NCI-H146 treated with DMSO at 0.1 percent for 48 hours (cell line): ENCODE data around the gene HSD17B1.
"Not testable (repeated sequence)": the region's sequence is repeated elsewhere in the genome, so short reads cannot be mapped to it uniquely, and the experiment has no call there.

Experiments used
- DNase-seq: peaks from one replicate; lab custom pipeline; 2025; ENCODE audit not compliant: unreplicated experiment; lab: John Stamatoyannopoulos, UW

HSD17B1 gene, protein sequence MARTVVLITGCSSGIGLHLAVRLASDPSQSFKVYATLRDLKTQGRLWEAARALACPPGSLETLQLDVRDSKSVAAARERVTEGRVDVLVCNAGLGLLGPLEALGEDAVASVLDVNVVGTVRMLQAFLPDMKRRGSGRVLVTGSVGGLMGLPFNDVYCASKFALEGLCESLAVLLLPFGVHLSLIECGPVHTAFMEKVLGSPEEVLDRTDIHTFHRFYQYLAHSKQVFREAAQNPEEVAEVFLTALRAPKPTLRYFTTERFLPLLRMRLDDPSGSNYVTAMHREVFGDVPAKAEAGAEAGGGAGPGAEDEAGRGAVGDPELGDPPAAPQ

DNA sequence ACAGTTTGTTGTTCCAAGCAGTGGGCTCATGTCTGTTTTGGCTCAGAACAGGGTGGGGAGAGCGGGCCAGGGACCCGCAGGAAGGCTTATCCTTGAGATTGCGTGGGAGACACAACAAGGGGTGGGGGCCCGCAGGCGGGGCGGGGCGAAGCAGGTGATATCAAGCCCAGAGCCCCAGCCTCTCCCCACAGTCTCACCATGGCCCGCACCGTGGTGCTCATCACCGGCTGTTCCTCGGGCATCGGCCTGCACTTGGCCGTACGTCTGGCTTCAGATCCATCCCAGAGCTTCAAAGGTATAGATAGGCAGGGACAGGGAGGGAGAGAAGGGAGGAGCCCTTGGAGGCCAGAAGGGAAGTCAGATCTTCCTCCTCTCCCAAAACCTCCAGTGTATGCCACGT is at the start of gene HSD17B1:
TSS of gene HSD17B1 (plus strand) at position 188 of the 400 bp plus-strand sequence. CDS start at position 199, 11 bp downstream.
- not testable (repeated sequence) for DNase-seq

DNA sequence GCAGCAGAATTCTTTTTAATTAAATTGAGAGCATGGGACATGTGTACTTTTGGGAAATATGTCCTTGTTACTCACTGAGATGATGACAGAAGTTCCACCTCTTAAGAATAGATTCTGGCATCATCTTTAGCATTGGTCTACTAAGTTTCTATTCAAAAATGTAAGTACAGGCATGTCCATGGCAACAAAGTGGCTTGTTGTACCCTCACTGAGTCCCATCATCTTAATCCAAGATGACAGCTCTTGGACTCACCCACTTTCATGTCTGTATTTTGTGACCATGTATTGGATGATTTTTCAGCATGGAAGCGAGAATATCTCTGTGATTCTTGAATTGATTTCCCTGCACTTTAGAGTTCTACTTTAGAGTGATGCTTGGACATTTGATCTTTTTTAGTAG is 49.8 kb upstream of the HSD17B1 start:
- no peak for DNase-seq

DNA sequence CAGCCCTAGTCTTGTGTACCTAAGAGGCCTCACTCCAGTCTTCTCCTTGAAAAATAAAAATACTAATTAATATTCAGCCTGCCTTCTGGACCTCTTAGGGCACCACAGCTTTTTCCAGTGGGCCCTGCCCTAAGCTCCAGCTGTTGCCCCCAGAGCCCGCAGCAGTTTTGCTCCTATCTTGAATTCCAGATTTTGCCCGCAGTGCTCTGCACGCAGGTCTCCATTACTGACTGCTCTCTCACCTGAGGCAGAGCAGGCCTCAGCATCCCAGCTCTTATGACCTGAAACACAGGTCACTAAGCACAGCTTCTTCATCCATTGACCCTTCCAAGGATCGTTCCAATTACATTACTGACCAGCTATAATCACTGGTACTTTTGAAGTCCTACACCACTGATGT is 45.1 kb upstream of the HSD17B1 start:
- no peak for DNase-seq

DNA sequence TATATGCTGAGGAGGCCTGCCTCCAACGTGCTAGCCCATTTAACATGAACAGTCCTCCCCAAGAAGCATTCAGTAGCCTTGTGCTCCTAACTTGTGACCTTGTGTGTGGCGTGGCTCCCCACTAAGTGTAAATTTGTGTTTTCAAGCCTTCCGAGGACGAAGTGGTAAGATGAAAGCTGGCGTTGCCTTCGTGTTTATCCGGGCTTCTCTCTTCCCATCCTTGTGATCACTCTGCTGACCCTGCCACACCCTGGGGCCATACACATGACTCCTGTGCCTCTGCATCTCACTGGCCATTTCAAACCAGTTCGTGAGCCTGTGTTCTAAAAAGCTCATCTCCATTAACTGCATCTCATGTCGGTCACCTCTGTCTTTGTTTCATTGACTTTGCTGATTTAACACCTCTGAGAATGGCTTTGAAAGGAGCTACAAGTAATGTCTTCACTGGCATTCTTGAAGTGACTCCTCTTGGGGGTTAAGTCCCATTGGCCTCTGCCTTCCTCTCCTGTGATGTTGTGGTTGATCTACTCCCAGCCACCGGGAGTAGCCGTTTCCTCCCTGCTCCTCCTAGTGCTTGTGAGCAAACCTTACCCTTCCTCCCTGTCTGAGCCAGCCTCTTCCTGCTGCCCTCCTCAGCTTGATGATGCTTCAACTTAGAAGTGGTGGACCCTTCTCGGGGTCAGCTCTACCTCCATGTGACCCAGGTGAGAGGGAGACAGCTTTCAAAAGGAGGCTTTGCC is 44.1 kb upstream of the HSD17B1 start:
- no peak for DNase-seq

DNA sequence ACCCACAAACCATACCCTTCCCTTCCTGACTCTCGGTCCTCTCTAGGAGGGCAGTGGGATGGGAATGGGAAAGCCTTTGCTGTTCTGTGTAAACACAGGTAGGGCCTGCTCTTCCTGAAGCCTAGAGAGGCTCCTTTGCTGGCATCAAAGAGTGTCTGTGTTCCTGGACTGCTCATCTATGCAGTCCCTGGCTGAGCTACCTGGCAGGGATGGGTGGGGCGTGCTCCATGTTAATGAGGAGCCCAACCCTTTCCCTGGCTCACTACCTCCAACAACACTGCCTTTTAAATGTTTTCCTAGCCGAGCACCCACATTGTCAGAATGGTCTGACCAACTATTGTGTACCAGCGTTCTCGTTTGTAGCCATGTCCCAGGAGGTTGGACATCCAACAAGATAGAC is 43.3 kb upstream of the HSD17B1 start:
- DNase-seq, result no peak

DNA sequence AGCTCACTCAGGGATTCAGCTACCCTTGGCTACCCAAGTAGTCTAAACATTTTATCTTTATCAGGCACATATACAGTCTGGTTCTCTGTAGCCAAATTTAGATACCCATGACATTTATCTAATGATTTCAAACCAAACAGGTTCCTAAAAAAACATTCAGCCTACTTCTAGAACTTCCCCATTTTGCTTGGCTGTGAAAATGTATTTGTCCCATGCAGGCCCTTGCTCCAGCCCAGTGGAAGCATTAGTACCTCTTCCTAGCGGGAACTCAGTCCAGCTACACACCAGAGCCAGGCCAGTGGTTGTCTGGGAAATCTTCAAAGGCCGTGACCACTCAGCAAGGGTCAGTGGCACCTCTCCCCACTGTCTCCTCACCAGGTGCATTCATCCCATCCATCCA is 42.9 kb upstream of the HSD17B1 start:
- no peak for DNase-seq

DNA sequence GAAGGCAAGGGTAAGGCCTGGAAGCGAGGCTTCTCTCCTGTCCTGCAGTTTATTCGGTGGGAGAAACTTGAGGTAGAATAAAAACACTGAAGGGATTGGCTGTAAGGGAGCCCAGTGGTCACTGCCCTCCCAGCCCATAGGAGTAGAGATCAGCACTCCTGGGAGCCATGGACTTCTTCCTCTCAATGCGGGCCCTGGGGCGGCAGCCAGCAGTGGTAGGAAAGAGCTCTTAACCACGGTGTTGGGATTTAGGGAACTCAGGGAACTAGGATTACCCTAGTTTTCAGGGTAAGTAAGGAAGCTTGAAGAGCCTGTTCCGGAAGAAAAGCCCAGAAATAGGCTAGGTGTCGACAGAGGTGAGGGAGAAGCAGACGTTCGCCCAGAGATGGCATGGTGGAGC is 40.5 kb upstream of the HSD17B1 start:
- no peak for DNase-seq

DNA sequence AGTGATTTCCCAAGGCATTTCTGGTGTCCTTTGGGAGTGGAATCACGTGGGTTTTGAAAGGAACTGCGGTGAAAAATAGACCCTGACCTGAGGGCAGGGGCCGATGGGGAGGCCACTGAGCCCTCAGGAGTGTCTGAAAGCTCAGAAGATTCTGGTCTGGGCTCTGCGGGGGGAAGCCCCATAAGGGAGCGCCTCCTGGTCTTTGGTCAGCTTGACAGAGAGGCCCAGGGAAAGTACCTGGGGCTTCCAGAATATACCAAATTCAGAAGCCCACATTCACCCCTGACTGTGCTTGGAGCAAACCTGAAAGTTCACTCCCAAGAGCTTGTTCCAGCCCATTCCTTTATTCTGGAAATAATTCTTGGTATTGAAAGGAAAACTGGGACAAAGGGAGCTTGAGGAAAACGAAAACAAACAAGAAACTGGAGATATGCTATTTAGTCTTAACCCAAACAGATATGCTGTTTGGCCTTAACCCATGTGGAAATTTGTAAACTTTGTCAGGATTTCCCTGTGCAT is 39.9 kb upstream of the HSD17B1 start:
- DNase-seq, result no peak

DNA sequence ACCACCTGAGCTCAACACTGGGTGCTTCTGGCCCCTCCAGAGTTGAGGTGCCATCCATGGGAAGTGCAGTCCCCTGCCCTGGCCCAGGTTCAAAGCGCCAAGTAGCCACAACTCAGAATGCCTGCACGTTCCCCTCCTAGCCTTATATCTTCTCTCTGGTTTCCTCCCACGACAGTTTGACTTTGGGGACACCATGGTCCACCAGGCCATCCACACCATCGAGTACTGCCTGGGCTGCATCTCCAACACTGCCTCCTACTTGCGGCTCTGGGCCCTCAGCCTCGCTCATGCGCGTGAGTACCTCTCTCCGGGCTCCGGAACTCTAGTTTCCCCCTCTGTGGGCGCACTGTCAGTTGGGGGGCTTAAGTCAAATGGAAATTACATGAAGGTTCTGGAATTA is 39.0 kb upstream of the HSD17B1 start:
- no peak for DNase-seq

DNA sequence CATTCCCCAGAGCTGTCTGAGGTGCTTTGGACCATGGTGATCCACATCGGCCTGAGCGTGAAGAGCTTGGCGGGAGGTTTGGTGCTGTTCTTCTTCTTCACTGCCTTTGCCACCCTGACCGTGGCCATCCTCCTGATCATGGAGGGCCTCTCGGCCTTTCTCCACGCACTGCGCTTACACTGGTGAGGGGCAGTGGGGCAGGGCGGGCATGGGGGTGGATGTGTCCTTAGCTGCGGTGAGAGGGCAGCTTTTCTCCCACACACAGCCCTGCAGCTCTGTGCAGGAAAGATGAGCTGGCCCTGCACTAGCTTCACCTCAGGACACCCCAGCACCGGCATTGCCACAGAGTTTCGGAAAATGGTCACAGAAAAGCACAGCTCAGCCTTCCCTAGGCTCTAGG is 38.4 kb upstream of the HSD17B1 start:
- DNase-seq, result no peak

DNA sequence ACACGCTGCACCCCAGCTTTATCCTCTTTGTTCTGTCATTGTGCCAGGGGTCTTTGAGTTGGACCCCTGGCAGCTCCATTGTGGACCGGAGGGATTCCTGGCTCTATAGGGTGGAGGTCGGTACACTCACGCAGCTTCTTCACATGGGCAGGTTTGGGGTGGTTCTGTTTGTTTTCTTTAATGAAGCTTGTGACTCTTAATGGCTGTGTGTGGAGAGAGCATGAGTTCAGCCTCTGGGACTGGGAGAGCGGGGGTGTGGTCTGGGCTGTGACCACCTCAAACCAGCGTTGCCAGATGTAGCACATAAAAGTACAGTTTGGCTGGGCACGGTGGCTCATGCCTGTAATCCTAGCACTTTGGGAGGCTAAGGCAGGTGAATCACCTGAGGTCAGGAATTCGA is 37.9 kb upstream of the HSD17B1 start:
- DNase-seq, result no peak

DNA sequence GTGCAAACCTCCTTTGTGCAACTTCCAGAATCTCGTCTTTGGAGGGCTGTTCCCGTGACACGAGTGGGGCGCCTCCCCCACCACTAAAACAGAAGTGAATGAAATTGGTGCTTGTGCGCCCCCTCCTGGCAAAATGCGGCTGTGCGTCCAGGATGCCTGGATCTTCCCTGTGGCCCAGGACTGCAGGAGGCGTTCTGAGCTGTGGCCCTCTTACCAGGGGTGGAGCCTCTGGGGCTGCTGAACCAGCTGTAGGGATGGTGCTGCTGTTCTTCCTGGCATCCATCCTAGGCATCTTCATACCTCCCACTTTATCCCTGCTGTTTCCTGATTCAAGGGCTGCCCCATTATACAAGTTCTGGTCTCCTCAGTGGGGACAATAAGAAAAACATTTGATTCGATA is 35.2 kb upstream of the HSD17B1 start:
- peak; percentile 16 for DNase-seq

DNA sequence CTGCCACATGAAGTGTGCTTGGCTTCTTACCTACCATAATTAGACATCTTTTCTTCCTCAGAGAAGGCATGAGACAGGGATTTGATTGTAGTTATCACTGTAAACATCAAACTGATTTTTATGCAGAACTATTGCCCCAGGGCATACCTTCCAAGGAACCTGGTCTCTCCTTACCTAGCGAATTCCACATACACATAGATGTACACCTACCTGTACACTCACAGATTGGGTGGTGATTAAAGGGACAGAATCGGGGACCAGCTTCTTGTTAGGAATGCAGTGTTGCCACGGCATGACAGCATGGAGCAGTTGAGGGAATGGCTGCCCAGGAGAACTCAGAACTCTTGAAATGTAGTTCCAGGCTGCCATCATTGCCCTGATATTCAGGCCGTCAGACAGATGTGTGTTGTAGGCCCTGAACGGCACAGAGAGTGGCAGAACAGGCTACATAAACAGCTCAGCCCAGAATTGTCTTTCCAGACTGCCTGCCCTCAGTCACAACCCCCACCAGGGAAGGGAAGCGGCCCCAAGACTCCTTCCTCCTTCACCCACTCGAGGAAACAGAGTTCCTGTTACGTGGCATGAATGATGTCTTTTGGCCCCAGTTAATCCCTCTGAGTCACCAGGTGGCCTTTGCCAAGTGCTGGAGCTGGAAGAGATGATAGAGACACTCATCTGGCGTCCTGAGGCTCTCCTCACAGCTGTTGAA is 34.5 kb upstream of the HSD17B1 start:
- DNase-seq, result no peak

DNA sequence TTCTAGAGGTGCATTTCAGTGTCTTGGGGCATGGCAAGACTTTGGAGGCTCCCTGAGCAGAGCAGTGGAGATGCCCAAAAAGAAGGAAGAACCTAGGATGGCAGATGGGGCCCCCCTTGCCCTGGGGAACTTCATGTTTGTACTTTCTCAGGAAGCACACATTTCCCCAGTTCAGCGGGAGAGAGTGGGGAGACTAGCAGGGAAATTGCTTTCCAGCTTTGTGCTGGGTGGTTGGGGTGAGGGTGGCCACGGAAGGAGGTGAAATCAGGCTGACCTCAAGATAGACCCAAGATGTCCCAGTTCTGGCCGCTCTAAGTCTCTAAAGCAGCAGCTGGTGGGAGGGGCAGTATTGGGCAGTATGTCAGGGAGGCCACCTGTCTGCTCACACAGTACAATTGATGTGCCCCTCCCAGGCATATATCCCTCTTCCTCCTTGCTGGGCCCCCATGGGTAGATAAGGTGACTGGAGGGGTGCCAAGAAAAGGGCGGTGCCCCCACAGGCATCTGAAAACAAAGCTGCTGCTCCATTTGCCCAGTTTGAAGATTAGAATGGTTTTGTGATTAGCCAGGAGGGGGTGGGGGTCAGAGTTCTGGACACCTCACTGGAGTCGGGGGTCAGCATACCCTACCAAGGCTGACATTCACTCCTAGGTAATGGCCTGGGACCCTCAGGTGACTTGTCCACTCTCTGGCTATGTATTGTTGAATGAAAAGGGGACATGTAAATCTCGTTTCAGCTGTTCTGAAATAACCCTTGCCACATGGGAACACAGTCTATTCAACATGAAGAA is 33.8 kb upstream of the HSD17B1 start:
- DNase-seq, result no peak

DNA sequence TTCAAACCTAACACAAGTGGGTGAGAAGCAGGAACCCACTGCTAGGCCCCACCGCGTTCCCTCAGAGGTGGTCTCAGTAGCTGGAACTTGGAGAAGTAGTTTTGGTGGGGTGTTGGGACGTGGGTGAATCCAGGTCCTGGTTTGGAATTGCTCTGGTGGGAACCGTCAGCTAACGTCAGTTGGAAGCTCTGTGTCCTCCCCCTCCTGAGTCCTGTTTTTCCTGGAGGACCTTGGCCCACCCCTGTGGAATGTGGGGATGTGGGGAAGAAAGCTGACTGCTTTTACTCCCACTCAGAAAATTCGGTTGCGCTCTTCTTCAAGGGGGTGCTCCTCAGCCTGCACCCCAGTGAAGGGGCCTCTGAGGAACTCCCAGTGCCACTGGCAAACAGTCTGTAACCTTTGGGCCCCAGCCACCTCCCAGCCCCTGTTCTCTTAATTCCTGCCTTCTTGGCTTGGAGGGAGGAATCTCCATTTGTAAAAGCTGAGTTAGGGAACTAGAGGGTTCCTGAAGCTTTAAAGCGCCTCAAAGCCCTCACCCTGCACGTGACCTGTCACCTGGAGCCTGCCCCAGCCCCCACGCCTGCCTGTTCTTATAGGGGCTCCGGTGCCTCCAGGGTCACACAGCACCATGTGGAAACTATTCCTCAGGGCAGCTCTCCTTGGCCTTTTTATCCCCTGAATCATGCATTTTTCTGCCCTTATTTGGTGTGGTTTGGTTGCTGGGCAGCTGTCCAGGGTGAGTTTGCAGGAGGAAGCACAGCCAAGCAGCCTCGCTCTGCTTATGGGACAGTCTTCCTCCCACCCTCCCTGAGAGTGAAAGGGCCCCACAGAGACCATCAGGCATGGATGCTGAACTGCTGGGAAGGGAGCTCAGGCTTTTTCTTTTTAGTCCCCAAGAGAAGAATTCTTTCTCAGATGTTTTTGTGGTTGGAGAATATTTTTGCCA is 32.9 kb upstream of the HSD17B1 start:
- DNase-seq, result no peak

DNA sequence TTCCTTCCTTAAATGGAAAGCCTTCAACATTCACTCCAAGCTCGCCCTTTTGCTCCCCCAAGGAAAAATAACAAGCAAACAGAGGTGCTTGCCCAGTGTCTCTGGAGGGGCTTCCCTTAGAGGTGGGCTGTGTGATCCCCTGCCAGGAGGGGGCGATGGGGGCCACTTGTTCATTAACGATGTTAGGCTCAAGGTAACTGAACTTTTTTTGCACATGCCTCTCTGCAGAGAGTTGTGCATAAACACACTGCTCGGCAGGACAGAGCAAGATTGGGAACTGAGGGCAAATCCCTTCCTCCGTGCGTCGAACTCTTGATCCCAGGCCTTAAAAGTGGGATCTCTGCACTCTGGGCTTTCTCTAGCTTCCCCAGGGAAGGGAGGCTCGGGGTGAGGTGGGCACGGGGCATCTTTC is 32.2 kb upstream of the HSD17B1 start:
- no peak for DNase-seq

DNA sequence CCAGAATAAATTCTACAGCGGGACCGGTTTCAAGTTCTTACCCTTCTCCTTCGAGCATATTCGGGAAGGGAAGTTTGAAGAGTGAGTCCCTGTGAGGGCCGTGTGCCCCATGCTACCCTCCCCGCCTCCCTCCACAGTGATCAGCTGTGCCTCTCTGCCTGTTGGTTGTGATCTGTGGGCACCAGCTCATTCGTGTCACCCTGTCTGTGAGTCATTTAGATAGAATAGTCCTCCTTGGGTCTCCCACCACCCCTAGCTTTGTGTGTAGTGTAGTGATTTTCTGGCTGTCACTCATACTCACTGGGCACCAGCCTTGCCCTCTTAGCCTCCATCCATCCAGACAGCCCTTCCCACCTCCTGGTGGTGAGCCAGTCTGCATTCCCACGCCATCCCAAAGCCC is 31.7 kb upstream of the HSD17B1 start:
- no peak for DNase-seq

DNA sequence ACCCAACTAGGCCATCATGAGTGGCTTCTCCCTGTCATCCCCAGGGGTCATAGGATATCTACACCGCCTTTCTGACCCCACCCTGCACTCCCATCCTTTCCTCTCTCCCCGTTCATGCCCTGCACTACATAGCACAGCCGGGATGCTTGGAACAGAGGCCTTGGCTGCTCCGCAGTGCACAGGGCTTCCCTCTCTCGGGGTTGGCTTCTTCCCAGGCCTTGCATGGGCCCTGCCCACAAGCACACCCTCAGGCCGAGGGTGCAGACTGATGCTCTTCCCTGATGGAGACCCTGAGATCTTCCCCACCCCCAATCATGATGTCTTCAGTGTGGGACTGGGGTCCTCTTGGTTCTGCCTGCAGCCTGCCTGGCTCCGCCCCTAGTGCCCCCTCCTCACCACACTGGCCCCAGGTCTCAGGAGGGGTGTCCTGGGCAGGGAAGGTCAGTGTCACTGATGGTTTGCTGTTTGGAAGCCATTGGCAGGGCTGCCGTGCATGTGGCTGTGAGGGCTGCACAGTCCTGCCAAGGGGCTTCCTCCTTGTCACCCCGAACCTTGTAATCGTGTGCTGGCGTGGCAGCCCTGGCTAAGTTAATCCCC is 31.0 kb upstream of the HSD17B1 start:
- DNase-seq, result no peak

DNA sequence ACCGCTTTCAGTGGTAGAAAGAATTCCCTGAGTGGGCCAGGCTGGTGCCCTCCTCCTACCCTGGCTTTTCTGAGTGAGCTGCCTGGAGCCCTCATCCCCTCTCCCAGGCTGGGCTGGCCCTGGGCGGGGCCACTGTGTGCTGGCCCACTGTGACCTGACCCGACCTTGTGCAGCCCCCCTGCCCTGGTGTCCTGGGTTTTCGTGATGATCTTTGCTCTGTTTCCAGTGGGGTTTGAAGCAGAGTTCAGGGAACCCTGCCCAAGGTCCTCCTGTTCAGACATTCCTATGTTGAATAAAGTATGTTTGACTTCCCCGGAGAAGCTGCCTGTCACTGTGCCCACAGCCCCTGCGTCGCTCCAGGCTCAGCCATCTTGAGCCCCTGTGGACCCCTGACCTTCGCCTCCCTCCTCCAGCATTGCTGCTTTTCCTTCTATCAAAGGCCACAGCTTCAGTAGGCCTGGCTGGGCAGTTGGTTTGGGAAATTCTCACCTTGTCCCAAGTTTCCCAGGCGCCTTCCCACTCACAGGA is 30.4 kb upstream of the HSD17B1 start:
- DNase-seq, result no peak
